GM12872 (cell line): ENCODE results near the gene NFE2L3.

Experiments
- TF ChIP-seq, protein P1 (sequence below): IDR thresholded peaks from 3 replicates; pipeline ENCODE4 v1.5.1; 2011; ENCODE audit warnings: low read depth, mild to moderate bottlenecking, low read length, moderate library complexity; ENCODE audit not compliant: insufficient read depth

NFE2L3 gene

DNA sequence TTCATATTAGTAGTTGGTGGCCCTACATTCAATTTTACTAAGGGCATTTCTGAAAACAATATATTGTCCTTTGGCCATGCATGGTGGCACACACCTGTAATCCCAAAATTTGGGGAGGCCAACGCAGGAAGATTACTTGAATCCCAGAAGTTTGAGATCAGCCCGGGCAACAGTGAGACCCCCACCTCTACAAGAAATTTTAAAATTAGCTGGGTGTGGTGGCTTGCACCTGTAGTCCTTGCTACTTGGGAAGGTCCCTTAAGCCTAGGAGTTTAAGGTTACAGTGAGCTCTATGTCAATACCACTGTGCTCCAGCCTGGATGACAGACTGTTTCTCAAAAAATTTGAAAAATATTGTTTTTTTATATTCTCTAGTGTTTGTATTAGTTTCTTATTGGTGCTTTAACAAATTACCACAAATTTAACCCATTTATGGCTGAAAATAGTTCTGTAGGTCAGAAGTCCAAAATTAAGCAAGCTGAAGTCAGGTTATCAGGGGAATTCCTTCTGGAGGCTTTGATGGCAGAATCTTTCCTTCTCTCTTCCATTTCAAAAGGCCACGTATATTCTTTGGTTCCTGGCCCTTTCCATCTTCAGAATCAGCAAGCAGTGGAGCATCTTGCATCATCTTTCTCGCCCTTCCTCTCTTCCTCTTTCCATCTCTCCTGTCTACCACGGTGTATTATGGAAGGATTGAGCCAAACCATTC is 62.0 kb downstream of the NFE2L3 start:
- TF ChIP-seq, protein P1, sequence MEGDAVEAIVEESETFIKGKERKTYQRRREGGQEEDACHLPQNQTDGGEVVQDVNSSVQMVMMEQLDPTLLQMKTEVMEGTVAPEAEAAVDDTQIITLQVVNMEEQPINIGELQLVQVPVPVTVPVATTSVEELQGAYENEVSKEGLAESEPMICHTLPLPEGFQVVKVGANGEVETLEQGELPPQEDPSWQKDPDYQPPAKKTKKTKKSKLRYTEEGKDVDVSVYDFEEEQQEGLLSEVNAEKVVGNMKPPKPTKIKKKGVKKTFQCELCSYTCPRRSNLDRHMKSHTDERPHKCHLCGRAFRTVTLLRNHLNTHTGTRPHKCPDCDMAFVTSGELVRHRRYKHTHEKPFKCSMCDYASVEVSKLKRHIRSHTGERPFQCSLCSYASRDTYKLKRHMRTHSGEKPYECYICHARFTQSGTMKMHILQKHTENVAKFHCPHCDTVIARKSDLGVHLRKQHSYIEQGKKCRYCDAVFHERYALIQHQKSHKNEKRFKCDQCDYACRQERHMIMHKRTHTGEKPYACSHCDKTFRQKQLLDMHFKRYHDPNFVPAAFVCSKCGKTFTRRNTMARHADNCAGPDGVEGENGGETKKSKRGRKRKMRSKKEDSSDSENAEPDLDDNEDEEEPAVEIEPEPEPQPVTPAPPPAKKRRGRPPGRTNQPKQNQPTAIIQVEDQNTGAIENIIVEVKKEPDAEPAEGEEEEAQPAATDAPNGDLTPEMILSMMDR: no peak

DNA sequence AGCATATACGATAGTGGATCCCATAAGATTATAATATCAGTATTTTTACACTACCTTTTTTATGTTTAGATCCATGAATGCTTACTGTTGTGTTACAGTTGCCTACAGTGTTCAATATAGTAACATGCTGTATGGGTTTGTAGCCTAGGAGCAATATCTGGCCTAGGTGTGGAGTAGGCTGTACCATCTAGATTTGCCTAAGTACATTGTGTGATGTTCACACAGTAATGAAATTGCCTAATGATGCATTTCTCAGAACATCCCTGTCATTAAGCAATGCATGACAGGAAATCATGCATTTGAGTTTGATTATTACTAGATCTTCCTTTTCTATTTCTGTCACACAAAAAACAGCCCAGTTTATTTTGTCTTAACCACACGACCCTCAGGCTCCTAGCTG is 64.1 kb downstream of the NFE2L3 start:
- TF ChIP-seq, protein P1: no peak

DNA sequence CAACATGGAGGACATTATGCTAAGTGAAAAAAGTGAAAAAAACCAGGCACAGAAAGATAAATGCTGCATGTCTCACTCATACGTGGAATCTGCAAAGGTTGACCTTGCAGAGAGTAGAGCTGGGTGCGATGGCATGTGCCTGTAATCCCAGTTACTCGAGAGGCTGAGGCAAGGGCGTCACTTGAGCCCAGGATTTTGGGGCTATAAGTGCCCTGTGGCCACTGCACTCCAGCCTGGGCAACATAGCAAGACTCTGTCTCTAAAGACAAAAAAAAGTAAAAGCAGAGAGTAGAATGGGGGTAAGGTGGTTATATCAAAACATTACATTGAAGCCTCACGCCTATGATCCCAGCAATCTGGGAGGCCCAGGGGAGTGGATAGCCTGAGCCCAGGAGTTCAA is 72.4 kb downstream of the NFE2L3 start:
- TF ChIP-seq, protein P1: no peak

DNA sequence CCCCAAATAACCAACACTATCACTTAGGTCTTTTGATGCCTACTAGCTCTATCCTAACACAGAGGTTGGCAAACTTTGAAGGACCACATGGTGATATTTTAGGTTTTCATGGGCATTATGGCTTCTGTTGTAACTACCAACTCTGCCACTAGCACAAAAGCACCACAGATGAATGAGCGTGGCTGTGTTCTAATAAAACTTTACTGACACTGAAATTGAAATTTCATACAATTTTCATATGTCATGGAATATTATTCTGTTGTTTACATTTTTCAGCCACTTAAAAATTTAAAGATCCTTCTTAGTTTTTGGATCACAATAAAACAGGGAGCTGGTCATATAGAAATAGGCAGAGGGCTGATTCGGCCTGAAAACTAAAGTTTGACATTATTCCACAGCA is 76.0 kb downstream of the NFE2L3 start:
- TF ChIP-seq, protein P1: no peak

DNA sequence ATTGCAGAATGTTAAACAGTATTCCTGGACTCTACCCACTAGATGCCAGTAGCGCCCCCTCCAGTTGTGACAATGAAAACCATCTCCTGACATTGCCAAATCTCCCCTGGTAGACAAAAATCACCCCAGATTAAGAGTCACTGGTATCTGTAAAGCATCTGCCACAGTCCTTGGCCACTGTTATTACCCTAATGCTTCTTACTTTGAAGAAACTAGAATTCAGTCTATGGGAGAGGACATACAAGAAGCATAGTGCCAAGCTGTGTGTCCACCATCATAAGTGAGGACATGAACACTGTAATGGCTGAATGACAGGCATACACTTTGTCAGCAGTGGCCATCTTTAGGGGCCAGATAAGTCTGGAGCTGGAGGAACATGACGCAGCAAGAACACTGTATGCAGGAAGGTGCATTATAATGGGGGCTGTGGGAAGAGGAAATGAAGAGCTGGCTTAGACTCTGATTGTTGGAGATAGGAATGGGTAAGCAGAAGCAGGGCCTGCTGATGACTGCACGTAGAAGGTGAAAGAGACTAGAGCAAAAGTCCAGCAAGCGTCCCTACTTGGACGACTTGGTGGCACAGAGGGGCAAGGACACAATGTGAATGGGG is 82.0 kb downstream of the NFE2L3 start:
- TF ChIP-seq, protein P1: no peak
